Fibroblast of lung (primary cell): ENCODE results near the gene DRG2. TPM values are rescaled to one million over a fixed set of nuclear protein-coding genes. Genes with fewer than 3 reads are reported as not detected.

Experiments
- DNase-seq, 2 donors: peaks; one replicate each; pipeline versions ENCODE4 v3.0.0 to v3.0.0-alpha.2; 2010; ENCODE audit warnings: low read depth in 2 of 2
- H2AFZ ChIP-seq: 2 replicates; pipeline ENCODE4 v1.5.1; 2012; ENCODE audit warnings: low read length, control low read depth, inconsistent platforms
- H3K27ac ChIP-seq: 2 replicates; pipeline ENCODE4 v1.5.1; 2011; ENCODE audit warnings: low read length, control low read depth; ENCODE audit not compliant: insufficient read depth
- H3K27me3 ChIP-seq: 2 replicates; pipeline ENCODE4 v1.5.1; 2011; ENCODE audit warnings: mild to moderate bottlenecking, low read length; ENCODE audit not compliant: control insufficient read depth, insufficient read depth
- H3K36me3 ChIP-seq: 2 replicates; pipeline ENCODE4 v1.5.1; 2011; ENCODE audit warnings: low read length; ENCODE audit not compliant: control insufficient read depth, insufficient read depth
- H3K4me1 ChIP-seq: 2 replicates; pipeline ENCODE4 v1.5.1; 2011; ENCODE audit warnings: low read length; ENCODE audit not compliant: control insufficient read depth, insufficient read depth; ENCODE audit errors: extremely low read depth
- H3K4me2 ChIP-seq: 2 replicates; pipeline ENCODE4 v1.5.1; 2011; ENCODE audit warnings: low read length, control low read depth; ENCODE audit not compliant: insufficient read depth; ENCODE audit errors: extremely low read depth
- H3K4me3 ChIP-seq, 4 experiments: fragments of 200-600 bp in 1 of 4; sonication (generic) in 1 of 4; replicated peaks in 1 of 4; 2 replicates each; pipeline ENCODE4 v1.5.1; 2011 to 2016; ENCODE audit warnings: low read length in 4 of 4, low read depth in 3 of 4, mild to moderate bottlenecking in 3 of 4, control low read depth in 2 of 4, inconsistent platforms in 1 of 4, mixed read lengths in 1 of 4; ENCODE audit not compliant: insufficient read depth in 1 of 4; ENCODE audit errors: control extremely low read depth in 1 of 4
- H3K79me2 ChIP-seq: 2 replicates; pipeline ENCODE4 v1.5.1; 2012; ENCODE audit warnings: mild to moderate bottlenecking, low read length, inconsistent platforms; ENCODE audit not compliant: control insufficient read depth, insufficient read depth
- H3K9ac ChIP-seq: 2 replicates; pipeline ENCODE4 v1.5.1; 2011; ENCODE audit warnings: mild to moderate bottlenecking, low read length, control low read depth; ENCODE audit not compliant: insufficient read depth
- H3K9me3 ChIP-seq: 2 replicates; pipeline ENCODE4 v1.5.1; 2012; ENCODE audit warnings: low read depth, low read length; ENCODE audit not compliant: control insufficient read depth, insufficient read depth
- H4K20me1 ChIP-seq: 2 replicates; pipeline ENCODE4 v1.5.1; 2011; ENCODE audit warnings: low read length; ENCODE audit not compliant: control insufficient read depth, insufficient read depth; ENCODE audit errors: extremely low read depth
- EZH2 ChIP-seq: IDR thresholded peaks from 2 replicates; pipeline ENCODE4 v1.5.1; 2012; ENCODE audit warnings: low read length, control low read depth, mild to moderate bottlenecking; ENCODE audit errors: missing control alignments
- polyA plus RNA-seq, 2 donors: library from polyadenylated mRNA; depleted of rRNA in 1 of 2; stranded (reverse) in 1 of 2; unstranded in 1 of 2; fragments of >200 nt; gene quantifications; 2 replicates each; pipeline ENCODE4 v1.2.1, GENCODE V29; 2011 to 2012; ENCODE audit warnings: missing spikeins in 1 of 2
- total RNA-seq: library from RNA; depleted of rRNA; stranded (reverse); fragments of >200 nt; gene quantifications from 2 replicates; pipeline ENCODE4 v1.2.1, GENCODE V29; 2014
- TF ChIP-seq, protein P1 (sequence below), 2 donors: IDR thresholded peaks in 1 of 2; conservative IDR thresholded peaks in 1 of 2; 1 replicate in 1 of 2; 2 replicates in 1 of 2; pipeline ENCODE4 v1.5.1; 2011 to 2012; ENCODE audit warnings: low read length in 2 of 2, control low read depth in 1 of 2, inconsistent platforms in 1 of 2, low read depth in 1 of 2, mild to moderate bottlenecking in 1 of 2

DRG2 gene
- total and polyA plus RNA-seq, 2 donors (not counting 1 experiment from before 2014, with no cell fraction given), result 26.7 to 30.1 TPM

DNA sequence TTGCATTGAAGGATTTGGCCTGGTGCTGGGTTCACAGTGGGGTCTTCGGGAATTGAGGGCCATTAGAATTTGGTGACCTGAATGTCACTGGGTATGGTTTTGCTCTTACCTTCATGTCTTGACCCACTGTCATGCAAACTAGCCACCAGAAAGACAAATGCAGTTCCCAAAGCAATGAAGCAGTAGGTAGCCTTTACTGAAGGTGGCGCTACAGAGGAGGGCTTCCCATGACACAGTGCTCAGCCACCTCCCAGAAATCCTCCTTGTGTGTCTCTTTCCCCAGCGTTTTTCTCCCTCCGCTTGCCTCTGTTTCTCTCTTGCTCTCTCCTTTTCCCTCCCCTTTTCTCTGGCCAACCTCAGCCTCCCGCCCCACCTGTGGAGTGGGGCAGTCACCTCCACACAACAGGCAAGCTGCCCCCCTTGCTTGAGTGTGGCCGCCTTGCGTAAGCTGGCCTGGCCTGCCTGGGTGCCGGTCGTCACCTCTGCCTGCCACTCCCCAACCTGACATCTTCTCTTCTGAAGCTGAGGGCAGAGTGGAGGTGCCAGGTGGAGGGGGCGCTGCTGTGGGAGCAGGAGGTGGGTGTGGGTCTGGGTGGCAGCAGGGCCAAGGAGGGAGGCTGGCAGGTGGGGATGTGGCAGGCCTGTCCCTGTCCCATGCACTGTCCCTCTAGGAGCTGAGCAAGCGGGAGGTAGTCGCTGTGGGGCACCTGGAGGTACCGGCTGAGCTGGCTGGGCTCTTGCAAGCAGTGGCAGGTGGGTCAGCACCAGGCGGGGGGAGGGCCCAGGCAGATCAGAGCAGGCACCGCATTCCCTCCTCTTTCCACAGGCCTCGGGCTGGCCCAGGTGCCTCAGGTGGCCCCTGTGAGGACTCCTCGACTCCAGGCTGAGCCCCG, 55.5 kb downstream of the DRG2 start:
- H3K27ac ChIP-seq, result no peak overlapping the region
- TF ChIP-seq, protein P1, sequence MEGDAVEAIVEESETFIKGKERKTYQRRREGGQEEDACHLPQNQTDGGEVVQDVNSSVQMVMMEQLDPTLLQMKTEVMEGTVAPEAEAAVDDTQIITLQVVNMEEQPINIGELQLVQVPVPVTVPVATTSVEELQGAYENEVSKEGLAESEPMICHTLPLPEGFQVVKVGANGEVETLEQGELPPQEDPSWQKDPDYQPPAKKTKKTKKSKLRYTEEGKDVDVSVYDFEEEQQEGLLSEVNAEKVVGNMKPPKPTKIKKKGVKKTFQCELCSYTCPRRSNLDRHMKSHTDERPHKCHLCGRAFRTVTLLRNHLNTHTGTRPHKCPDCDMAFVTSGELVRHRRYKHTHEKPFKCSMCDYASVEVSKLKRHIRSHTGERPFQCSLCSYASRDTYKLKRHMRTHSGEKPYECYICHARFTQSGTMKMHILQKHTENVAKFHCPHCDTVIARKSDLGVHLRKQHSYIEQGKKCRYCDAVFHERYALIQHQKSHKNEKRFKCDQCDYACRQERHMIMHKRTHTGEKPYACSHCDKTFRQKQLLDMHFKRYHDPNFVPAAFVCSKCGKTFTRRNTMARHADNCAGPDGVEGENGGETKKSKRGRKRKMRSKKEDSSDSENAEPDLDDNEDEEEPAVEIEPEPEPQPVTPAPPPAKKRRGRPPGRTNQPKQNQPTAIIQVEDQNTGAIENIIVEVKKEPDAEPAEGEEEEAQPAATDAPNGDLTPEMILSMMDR (conservative IDR thresholded peaks at IDR 0.05 in 1 of 2, IDR thresholded peaks at IDR 0.05 in 1 of 2; ENCODE audit: low read depth in 1 of 2, low read length in 2 of 2), result peak in 1 of 2 donors; percentile 45
- TF ChIP-seq EZH2, result no peak
- H3K4me1 ChIP-seq, result no peaks in the 10 kb centered on the region
- H2AFZ ChIP-seq, result no peak overlapping the region
- no peaks in the 10 kb centered on the region for H3K79me2 ChIP-seq
- H4K20me1 ChIP-seq, result no peaks in the 10 kb centered on the region
- H3K9me3 ChIP-seq, result no peaks in the 10 kb centered on the region
- peak in 1 of 2 donors; percentile 13 for DNase-seq
- no peaks in the 10 kb centered on the region for H3K36me3 ChIP-seq
- no peak overlapping the region for H3K4me3 ChIP-seq
- H3K27me3 ChIP-seq, result no peaks in the 10 kb centered on the region
- no peak overlapping the region for H3K4me2 ChIP-seq
- H3K9ac ChIP-seq, result no peak overlapping the region

DNA sequence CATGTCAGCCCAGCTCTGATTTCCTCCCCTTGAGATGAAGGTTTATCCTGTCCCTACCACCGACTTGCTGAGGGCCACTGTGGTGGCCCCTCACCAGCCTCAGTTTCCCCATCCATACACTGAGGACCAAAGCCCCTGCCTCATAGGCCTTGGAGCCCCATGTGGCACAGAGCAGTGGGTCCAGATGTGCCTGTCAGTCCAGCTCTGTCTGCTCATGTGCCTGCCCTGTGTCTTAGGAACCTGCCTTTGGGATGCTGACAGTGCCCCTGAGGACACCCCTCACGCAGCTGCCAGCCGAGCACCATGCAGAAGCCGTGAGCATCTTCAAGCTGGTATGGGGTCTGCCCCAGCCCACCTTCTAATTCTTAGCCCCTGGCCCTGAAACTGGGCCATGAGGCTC, 56.5 kb downstream of the DRG2 start:
- no peak overlapping the region for H2AFZ ChIP-seq
- no peaks in the 10 kb centered on the region for H3K27me3 ChIP-seq
- H3K36me3 ChIP-seq, result no peaks in the 10 kb centered on the region
- DNase-seq, result no peak
- TF ChIP-seq, protein P1 (conservative IDR thresholded peaks at IDR 0.05 in 1 of 2, IDR thresholded peaks at IDR 0.05 in 1 of 2; ENCODE audit: low read depth in 1 of 2, low read length in 2 of 2), result no peak
- no peak for TF ChIP-seq EZH2
- H3K9me3 ChIP-seq, result no peaks in the 10 kb centered on the region
- H3K4me3 ChIP-seq, result no peak overlapping the region
- no peaks in the 10 kb centered on the region for H4K20me1 ChIP-seq
- H3K27ac ChIP-seq, result no peak overlapping the region
- H3K4me2 ChIP-seq, result no peak overlapping the region
- no peaks in the 10 kb centered on the region for H3K4me1 ChIP-seq
- no peak overlapping the region for H3K9ac ChIP-seq
- H3K79me2 ChIP-seq, result no peaks in the 10 kb centered on the region

DNA sequence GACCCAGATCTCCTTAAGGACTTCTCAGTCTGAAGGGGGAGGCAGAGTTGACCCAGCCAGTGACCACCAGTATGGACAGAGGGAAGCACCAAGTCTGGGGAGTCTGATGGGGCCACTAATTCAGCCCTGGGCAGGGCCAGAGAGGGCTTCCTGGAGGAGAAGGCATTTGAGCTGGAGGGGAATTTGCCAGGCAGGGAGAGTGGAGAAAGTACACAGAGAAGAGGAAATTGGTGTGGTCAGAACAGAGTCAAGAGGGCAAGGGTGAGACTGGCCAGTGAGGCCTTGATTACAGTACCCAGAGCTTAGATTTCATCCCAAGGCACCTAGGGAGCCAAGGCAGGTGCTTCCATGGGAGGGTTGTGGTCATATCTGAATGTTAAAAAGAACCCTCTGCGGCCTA, 57.1 kb downstream of the DRG2 start:
- Histone ChIP-seq H3K4me3 (no peak overlapping the region), H3K9ac (no peak overlapping the region), H3K36me3 (no peaks in the 10 kb centered on the region), H3K27me3 (no peaks in the 10 kb centered on the region), H3K9me3 (no peaks in the 10 kb centered on the region), H2AFZ (no peak overlapping the region), H4K20me1 (no peaks in the 10 kb centered on the region), H3K79me2 (no peaks in the 10 kb centered on the region), H3K27ac (no peak overlapping the region), H3K4me1 (no peaks in the 10 kb centered on the region), H3K4me2 (no peak overlapping the region)
- TF ChIP-seq, protein P1 (conservative IDR thresholded peaks at IDR 0.05 in 1 of 2, IDR thresholded peaks at IDR 0.05 in 1 of 2; ENCODE audit: low read depth in 1 of 2, low read length in 2 of 2), result no peak
- no peak for TF ChIP-seq EZH2
- no peak for DNase-seq
